ENCODE data around the gene ACTR10. TPM values are rescaled to one million over a fixed set of nuclear protein-coding genes. Genes with fewer than 3 reads are reported as not detected.
A peak's percentile ranks its signal among the peaks of the same experiment; 100 is the strongest.

The ACTR10 gene
- total and polyA plus RNA-seq, 4 donors, result 98.0 to 148 (median 136) TPM

DNA sequence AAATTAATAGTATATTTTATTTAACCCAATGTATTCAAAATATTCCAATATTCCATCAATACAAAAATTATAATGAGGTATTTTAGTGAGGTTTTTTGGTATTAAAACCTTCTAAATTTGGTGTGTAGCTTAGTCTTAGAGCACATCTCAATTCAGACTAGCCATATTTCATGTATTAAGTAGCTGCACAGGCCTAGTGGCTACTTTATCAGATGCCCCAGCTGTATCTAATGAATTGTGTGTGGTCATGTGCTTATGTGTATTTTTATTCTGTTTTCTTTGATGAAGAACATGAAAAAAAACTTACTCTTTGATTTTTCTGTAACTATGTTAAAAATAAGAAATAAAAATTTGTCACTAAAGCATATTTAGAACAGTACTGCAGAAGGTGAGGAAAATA, 13.2 kb downstream of the ACTR10 start:
- peaks cover 29% of the 10 kb centered on the region for H3K36me3 ChIP-seq (ENCODE audit: control insufficient read depth, insufficient read depth, low read length)
- DNase-seq (ENCODE audit: low read depth in 4 of 6, low spot score in 6 of 6), result no peak

GRCh38 chr14:58215191-58215914, 15.4 kb downstream of the ACTR10 start:
- Histone ChIP-seq H3K27ac (ENCODE audit: low read depth, low read length) (no peak overlapping the region), H3K27me3 (ENCODE audit: control insufficient read depth, insufficient read depth, low read length) (no peaks in the 10 kb centered on the region), H3K4me3 (ENCODE audit: low read depth, low read length) (no peak overlapping the region), H3K4me1 (ENCODE audit: control insufficient read depth, insufficient read depth, low read length) (no peaks in the 10 kb centered on the region), H3K36me3 (ENCODE audit: control insufficient read depth, insufficient read depth, low read length) (peaks cover 27% of the 10 kb centered on the region), H3K9me3 (ENCODE audit: control insufficient read depth, insufficient read depth, low read length) (no peaks in the 10 kb centered on the region)
- no CpG with 5 or more reads among the region's 2 CpGs for WGBS (ENCODE audit: insufficient coverage)
- no peak for DNase-seq (ENCODE audit: low read depth in 4 of 6, low spot score in 6 of 6)

More for the DNA sequence above, 13.2 kb downstream of the ACTR10 start:
- Histone ChIP-seq H3K4me3 (ENCODE audit: low read depth, low read length) (no peak overlapping the region), H3K9me3 (ENCODE audit: control insufficient read depth, insufficient read depth, low read length) (no peaks in the 10 kb centered on the region), H3K27ac (ENCODE audit: low read depth, low read length) (no peak overlapping the region), H3K27me3 (ENCODE audit: control insufficient read depth, insufficient read depth, low read length) (no peaks in the 10 kb centered on the region), H3K4me1 (ENCODE audit: control insufficient read depth, insufficient read depth, low read length) (no peaks in the 10 kb centered on the region)

- no peak for DNase-seq (ENCODE audit: low read depth in 4 of 6, low spot score in 6 of 6)
- peaks cover 25% of the 10 kb centered on the region for H3K36me3 ChIP-seq (ENCODE audit: control insufficient read depth, insufficient read depth, low read length)
- no peak overlapping the region for H3K27ac ChIP-seq (ENCODE audit: low read depth, low read length)
- no CpG with 5 or more reads among the region's 2 CpGs for WGBS (ENCODE audit: insufficient coverage)
- H3K27me3 ChIP-seq (ENCODE audit: control insufficient read depth, insufficient read depth, low read length), result no peaks in the 10 kb centered on the region
- H3K9me3 ChIP-seq (ENCODE audit: control insufficient read depth, insufficient read depth, low read length), result no peaks in the 10 kb centered on the region
- no peak overlapping the region for H3K4me3 ChIP-seq (ENCODE audit: low read depth, low read length)
- H3K4me1 ChIP-seq (ENCODE audit: control insufficient read depth, insufficient read depth, low read length), result no peaks in the 10 kb centered on the region
Observed at GRCh38 chr14:58216544-58216943, 16.6 kb downstream of the ACTR10 start.

GRCh38 chr14:58227096-58227819, 27.3 kb downstream of the ACTR10 start:
- no peaks in the 10 kb centered on the region for H3K27me3 ChIP-seq (ENCODE audit: control insufficient read depth, insufficient read depth, low read length)
- H3K4me1 ChIP-seq (ENCODE audit: control insufficient read depth, insufficient read depth, low read length), result no peaks in the 10 kb centered on the region
- no peak overlapping the region for H3K27ac ChIP-seq (ENCODE audit: low read depth, low read length)
- no peak for DNase-seq (ENCODE audit: low read depth in 4 of 6, low spot score in 6 of 6)
- no peaks in the 10 kb centered on the region for H3K9me3 ChIP-seq (ENCODE audit: control insufficient read depth, insufficient read depth, low read length)
- peaks cover 24% of the 10 kb centered on the region for H3K36me3 ChIP-seq (ENCODE audit: control insufficient read depth, insufficient read depth, low read length)
- H3K4me3 ChIP-seq (ENCODE audit: low read depth, low read length), result no peak overlapping the region
- no CpG with 5 or more reads among the region's 5 CpGs for WGBS (ENCODE audit: insufficient coverage)

GRCh38 chr14:58238252-58239243, 38.6 kb downstream of the ACTR10 start:
- no peaks in the 10 kb centered on the region for H3K9me3 ChIP-seq (ENCODE audit: control insufficient read depth, insufficient read depth, low read length)

GRCh38 chr14:58239244-58240195, 39.6 kb downstream of the ACTR10 start:
- H3K27me3 ChIP-seq (ENCODE audit: control insufficient read depth, insufficient read depth, low read length), result no peaks in the 10 kb centered on the region
- no peaks in the 10 kb centered on the region for H3K36me3 ChIP-seq (ENCODE audit: control insufficient read depth, insufficient read depth, low read length)
- H3K9me3 ChIP-seq (ENCODE audit: control insufficient read depth, insufficient read depth, low read length), result no peaks in the 10 kb centered on the region
- peak overlapping the region; percentile 80 for H3K4me3 ChIP-seq (ENCODE audit: low read depth, low read length)
- no peaks in the 10 kb centered on the region for H3K4me1 ChIP-seq (ENCODE audit: control insufficient read depth, insufficient read depth, low read length)
- 7% methylated on average over 14 of the region's 23 CpGs for WGBS (ENCODE audit: insufficient coverage)
- peak; percentile 42 to 94 (median 56) for DNase-seq (ENCODE audit: low read depth in 4 of 6, low spot score in 6 of 6)
- peak overlapping the region; percentile 86 for H3K27ac ChIP-seq (ENCODE audit: low read depth, low read length)

More at GRCh38 chr14:58238252-58239243, 38.6 kb downstream of the ACTR10 start:
- DNase-seq (ENCODE audit: low read depth in 4 of 6, low spot score in 6 of 6), result peak in 2 of 6 donors; percentile 1 to 39
- Histone ChIP-seq H3K36me3 (ENCODE audit: control insufficient read depth, insufficient read depth, low read length) (no peaks in the 10 kb centered on the region), H3K4me3 (ENCODE audit: low read depth, low read length) (peak overlapping the region; percentile 80), H3K27me3 (ENCODE audit: control insufficient read depth, insufficient read depth, low read length) (no peaks in the 10 kb centered on the region), H3K4me1 (ENCODE audit: control insufficient read depth, insufficient read depth, low read length) (no peaks in the 10 kb centered on the region), H3K27ac (ENCODE audit: low read depth, low read length) (peak overlapping the region; percentile 86)
- 47% methylated on average over 7 of the region's 16 CpGs for WGBS (ENCODE audit: insufficient coverage)

- 4% methylated on average over 7 of the region's 16 CpGs for WGBS (ENCODE audit: insufficient coverage)
- Histone ChIP-seq H3K36me3 (ENCODE audit: control insufficient read depth, insufficient read depth, low read length) (peaks cover 2% of the 10 kb centered on the region), H3K27ac (ENCODE audit: low read depth, low read length) (peak overlapping the region; percentile 90)
Observed at GRCh38 chr14:58243790-58244555, 44.0 kb downstream of the ACTR10 start.

More at GRCh38 chr14:58243790-58244555, 44.0 kb downstream of the ACTR10 start:
- no peaks in the 10 kb centered on the region for H3K27me3 ChIP-seq (ENCODE audit: control insufficient read depth, insufficient read depth, low read length)
- DNase-seq (ENCODE audit: low read depth in 4 of 6, low spot score in 6 of 6), result peak in 2 of 6 donors; percentile 0 to 13
- H3K9me3 ChIP-seq (ENCODE audit: control insufficient read depth, insufficient read depth, low read length), result no peaks in the 10 kb centered on the region
- H3K4me3 ChIP-seq (ENCODE audit: low read depth, low read length), result peak overlapping the region; percentile 97
- H3K4me1 ChIP-seq (ENCODE audit: control insufficient read depth, insufficient read depth, low read length), result peaks cover 5% of the 10 kb centered on the region
